HG03521 (cell line): Measurements from ENCODE around the gene ALG6.
"Not testable (repeated sequence)": the region's sequence is repeated elsewhere in the genome, so short reads cannot be mapped to it uniquely, and the experiment has no call there.

Source experiments
- ATAC-seq: cut with Tn5 transposase; IDR thresholded peaks from one replicate; pipeline ENCODE4 v1.9.1; 2021; ENCODE audit warnings: mild to moderate bottlenecking, moderate library complexity; ENCODE audit not compliant: unreplicated experiment

Gene ALG6

DNA sequence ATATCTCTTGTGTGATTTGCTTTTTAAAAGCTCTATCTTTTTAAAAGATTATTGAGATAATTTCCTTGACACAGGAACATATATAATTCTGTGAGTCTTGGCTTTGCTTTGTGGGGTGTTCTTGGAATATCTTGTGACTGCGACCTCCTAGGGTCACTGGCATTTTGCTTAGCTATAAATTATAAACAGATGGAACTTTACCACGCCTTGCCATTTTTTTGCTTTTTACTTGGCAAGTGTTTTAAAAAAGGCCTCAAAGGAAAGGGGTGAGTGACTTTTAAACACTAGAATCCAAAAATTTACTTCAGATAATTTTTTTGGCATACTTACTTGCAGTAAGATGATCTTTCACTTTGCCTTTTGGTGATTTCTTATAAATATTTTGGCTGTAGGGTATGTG is 43.6 kb downstream of the ALG6 start:
- ATAC-seq: no peak

DNA sequence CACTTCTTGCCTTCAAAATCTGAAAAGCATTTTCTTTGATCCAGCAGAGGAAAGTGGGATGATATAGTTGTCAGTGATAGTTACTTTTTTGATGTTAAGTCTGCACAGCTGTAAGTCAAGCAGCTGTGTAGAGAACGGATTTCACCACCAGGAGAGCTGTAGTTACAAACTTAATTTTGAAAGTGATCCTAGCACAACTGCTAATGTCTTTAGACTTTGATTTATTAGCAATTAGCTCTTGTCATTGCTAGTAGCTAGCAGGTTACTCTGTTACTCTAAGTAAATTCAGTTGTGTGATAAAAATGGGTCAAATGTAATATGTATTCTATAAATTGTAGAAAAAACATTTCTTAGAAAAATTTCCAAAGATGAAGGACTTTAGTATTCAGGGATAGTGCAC is 46.0 kb downstream of the ALG6 start:
- ATAC-seq: no peak

DNA sequence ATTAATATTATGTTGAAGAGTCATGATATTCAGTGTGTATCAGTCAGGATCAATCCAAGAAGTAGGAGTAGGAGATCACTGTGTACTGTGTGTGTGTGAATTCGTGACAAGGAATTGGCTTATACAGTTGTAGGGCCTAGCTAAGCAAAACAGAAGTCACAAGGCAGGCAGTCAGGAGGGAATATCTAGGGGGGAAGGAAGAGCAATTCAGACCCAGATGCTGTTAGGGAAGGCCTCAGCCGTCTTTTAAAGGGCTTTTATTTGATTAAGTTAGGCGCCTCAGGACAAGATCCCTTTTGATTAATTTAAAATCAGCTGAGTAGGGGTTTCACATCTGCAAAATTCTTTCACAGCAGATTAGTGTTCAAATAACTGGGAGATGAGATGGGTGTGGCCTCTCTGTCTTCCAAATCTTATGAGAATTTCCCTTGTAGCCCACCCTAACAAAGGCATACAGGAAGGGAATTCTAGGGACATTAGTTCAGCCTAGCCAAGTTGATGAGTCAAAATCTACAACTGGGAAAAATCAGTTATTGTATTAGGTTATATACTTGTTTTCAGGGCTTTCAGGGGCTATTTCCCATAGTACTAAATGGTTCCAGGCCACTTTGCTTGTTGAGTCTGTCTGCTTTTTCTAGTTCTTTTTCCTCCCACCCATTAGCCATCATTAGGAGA is 47.4 kb downstream of the ALG6 start:
- ATAC-seq: no peak

DNA sequence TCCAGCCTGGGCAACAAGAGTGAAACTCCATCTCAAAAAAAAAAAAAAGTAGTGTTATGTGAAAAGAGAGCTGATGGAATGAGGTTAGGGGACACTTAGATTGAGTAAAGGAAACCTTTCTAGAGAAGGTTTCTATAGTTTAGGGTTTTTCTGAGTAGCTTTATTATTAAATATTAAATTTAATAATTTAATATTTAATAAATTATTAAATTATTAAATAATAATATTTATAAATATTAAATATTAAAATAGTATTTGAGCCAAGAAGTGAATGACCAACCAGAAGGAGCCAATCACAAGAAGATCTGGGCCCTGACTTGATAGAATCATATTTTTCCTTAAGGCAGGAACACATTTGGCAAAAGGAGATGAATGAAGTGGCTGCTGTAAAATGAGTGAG is 50.7 kb downstream of the ALG6 start:
- no peak for ATAC-seq

DNA sequence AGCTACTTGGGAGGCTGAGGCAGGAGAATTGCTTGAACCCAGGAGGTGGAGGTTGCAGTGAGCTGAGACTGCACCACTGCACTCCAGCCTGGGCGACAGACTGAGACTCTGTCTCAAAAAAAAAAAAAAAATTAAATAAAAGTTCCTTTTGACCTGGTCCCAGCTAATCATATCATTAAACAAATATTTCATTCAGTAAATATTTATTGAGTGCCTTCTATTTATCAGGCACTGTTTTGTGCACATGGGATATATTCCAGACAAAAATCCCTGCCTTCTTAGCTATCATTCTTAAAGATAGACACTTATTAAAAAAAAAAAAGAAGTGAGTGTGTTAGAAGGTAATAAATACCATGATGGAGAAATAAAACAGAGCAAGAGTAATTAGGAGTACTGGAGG is 53.3 kb downstream of the ALG6 start:
- not testable (repeated sequence) for ATAC-seq

DNA sequence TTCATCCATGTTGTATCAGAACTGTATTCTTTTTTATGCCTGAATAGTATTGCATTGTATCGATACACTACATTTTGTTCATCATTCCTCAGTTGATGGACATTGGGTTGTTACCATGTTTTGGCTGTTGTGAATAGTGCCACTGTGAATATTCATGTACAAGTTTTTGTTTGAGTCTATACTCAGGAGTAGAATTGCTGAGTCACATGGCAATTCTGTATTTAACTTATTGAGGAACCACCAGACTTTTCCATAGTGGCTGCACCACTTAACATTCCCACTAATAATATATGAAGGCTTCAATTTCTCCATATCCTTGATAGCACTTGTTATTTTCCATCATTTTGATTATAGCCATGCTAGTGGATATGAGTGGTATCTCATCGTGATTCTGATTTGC is 56.2 kb downstream of the ALG6 start:
- no peak for ATAC-seq

DNA sequence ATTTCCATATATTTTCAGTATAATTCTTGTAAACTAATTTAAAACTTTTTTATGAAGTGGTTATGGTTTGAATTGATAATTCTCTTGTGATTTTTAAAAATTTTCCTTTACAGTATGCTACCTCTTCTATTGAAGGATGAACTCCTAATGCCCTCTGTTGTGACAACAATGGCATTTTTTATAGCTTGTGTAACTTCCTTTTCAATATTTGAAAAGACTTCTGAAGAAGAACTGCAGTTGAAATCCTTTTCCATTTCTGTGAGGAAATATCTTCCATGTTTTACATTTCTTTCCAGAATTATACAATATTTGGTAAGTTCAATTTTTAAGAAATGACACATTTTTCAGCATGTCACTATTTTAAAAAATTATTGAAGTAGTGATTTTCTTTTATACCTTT is 61.4 kb downstream of the ALG6 start:
- ATAC-seq: no peak

DNA sequence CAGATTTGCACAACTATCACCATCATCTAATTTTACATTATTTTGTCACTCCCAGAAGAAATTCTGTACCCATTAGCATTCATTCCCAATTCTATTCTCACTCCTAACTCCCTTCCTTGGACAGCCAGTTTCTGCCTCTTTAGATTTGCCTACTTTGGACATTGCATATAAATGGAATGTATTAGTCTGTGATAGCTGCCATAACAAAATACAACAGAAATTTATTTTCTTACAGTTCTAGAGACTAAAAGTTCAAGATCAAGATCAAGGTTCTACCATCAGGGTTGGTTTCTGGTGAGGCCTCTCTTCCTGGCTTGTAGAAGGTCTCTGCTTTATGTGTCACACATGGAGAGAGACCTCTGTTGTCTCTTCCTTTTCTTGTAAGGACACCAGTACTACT is 61.9 kb downstream of the ALG6 start:
- no peak for ATAC-seq

DNA sequence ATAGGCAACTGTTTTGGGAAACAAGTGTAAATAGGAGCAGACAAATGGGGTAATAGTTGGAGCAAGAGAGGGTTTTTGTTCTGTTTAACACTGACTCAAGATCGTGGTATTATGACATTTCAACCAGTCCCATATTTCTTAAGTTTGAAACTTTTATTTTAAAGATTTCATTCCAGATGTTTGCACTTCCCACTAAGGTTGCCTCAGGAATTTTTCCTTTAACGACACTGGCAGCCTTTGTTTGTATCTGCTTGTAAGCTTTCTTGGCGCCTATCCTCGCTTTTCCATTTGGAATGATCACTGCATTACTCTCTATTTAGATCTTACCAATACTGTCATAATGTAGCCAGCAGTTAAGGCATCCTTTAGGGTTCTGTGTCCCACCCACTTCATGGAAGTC is 67.7 kb downstream of the ALG6 start:
- no peak for ATAC-seq

DNA sequence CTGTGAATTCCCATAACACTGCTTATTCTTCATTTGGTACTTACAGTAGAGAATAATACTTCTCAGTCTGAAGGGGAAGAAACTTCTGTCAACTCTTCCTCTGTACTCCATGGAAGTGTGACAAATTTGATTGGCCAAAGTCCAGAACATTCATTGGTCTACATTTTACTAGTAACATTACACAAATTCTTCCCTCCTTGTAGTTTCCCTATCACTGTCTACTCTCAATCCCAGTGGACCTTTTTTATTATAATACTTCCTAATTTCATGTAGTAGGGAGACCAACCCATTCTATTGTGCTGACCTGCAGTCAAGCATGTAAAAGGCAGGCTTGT is 74.7 kb downstream of the ALG6 start:
- ATAC-seq: no peak

DNA sequence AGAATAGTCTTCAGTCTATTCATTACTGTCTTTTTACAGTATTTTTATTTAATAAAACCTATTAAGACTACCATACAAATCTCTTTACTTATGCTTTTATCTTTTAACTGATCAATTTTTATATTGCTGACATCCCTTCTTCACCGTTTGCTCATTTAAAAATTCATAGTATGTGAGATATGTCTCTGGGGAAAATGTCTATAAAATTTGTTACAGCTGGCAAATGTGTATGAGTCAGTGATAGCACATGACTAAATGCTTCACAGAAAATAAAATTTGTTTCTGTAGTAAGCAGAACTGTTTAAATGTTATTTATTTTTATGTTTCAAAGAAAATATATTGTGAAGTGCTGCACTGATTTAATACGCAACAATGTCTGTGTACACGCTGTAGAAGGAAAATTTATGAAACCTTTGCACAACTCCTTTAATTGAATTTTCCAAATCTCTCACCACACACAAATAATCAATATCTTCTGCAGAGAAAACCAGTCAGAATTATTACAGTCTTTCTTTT is 81.4 kb downstream of the ALG6 start:
- ATAC-seq: no peak

DNA sequence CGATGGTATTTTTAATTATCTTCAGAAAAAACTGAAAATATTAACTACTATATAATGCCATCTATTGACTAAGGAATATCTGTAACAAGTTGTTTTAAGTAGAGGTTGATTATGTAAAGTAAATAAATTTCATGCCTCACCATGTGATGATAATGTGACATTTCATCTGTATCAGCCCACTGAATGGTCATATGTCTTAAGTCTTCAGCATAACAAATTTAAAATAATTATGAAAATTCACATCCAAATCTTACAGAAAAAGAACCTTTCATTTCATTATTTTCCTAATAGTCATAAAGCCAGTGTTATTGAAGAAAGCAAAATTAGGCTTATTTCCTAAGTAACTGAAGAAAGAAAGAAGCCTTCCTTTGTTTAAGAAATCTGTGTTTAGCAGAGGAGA is 83.0 kb downstream of the ALG6 start:
- no peak for ATAC-seq

DNA sequence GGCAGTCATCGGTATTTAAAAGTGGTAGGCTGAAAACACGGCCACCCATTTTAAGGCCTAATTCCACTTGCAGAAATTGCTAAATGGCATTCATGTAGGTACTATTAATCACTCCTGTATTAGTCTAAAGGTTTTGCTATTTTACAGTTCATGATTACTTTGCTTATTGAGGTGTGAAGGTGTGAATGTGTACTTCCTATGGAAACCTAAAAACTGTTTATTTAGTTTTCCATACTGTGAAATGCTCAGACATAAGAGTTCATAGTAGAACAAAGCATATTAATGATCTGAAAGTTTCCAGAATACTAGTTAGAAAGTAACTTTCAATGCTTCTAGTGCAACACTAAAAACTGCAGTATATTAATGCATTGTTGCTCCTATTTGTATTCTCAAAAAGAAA is 85.8 kb downstream of the ALG6 start:
- no peak for ATAC-seq

DNA sequence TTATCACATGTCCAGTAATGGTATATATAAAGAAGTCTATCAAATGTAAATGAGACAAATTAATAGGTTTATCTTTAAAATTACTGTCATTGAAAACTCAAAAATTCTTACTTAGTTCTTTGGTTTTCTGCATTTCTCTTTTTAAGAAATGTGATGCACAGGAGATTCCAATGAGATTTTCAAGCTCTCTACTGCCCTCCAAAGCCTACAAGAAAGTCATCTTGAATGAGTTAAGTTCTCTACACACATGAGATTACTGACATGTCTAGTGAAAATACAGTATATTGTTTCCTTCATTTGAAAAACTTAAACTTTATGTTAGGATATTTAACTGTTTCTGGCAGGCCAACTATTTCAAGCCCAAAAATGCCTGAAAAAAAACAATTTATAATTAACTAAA is 86.8 kb downstream of the ALG6 start:
- no peak for ATAC-seq

DNA sequence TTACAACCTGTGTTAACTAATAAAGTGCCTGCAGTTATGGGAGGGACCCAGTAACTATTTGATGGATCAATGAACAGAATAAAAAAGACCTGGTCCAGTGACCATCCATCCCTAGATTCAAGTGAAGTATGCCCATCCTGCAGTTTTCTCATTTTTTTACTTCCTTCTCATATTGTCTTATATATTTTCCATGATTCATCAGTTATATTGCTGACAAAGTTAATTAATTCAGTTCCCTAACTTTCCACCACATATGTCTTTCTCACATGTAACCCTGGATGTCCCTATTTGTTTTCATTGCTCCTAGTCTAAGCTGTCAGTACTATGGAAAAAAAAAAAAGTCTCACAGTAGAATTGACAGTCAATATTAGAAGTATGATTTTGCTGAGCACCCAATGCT is 91.3 kb downstream of the ALG6 start:
- no peak for ATAC-seq

DNA sequence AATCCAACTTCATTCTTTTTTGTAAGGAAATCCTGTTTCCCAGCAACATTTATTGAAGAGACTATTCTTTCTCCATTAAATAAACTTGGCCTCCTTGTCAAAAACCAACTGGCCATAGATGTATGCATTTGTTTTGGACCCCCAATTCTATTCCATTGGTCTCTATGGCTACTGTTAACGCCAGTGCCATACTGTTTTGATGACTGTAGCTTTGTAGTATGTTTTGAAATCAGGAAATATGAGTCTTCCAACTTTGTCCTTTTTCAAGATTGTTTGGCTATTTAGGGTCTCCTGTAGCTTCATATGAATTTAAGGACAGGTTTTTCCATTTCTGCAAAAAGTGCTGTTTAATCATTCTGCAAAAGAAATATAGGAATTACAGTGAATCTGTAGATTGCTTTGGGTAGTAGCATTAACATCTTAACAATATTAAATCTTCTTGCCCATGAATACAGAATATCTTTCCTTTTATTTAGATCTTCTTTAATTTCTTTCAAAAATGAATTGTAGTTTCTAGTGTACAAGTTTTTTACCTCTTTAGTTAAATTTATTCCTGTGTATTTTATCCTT is 94.3 kb downstream of the ALG6 start:
- no peak for ATAC-seq

DNA sequence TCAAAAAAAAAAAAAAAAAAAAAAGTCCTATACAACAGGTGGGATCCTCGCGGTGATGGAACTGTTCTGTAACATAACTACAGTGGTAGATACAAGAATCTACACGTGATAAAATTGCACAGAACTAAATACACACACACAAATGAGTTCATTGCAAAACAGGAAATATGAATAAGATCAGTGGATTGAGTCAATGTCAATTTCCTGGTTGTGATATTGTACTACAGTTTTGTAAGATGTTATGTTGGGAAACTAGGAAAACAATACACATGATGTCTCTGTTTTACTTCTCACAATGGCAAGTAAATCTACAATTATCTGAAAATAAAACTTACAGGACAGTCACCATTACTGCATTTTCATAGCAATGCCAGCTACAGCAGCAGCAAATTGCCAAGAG is 95.8 kb downstream of the ALG6 start:
- no peak for ATAC-seq

DNA sequence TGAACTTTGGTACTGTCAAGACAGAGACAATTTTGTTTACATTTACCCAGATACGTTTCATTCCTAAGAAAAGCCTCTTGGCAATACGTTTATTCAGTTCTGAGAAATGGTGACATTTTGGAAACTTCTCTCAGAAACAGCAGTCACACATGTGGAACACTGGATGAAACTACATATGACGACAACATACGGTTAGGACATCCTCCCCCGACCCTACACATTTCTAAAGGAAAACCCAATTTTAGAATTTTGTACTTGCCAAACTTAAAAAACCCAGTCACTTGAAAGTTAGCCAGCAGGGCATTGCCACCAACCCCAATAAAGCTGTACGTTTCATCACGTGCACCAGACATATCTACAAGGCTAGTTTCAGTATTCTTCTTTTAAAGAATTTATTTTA is 98.8 kb downstream of the ALG6 start:
- no peak for ATAC-seq

DNA sequence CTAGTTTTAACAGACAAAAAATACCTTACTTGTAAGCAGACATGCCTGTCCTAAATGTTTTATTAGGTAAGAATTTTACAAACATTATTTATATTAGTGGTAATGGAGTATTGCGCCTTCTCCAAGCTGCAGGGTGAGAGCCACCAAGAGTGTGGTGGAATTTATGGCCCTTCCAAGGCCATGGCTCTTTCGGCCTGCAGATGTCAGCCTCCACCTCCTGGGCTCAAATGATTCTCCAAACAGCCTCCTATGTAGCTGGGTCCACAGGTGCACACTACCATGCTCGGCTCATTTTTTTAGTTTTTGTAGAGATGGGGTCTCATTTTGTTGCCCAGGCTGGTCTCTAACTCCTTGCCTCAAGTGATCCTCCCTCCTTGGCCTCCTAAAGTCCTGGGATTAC is 99.3 kb downstream of the ALG6 start:
- no peak for ATAC-seq

DNA sequence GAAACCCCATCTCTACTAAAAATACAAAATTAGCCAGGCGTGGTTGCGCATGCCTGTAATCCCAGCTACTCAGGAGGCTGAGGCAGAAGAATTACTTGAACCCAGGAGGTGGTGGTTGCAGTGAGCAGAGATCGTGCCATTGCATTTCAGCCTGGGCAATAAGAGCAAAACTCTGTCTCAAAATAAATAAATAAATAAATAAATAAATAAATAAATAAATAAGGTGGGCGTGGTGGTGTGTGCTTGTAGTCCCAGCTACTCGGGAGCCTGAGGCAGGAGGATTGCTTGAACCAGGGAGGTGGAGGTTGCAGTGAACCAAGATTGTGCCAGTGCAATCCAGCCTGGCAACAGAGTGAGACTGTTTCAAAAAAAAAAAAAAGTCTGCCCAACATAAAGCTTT is 101.3 kb downstream of the ALG6 start:
- ATAC-seq: not testable (repeated sequence)

DNA sequence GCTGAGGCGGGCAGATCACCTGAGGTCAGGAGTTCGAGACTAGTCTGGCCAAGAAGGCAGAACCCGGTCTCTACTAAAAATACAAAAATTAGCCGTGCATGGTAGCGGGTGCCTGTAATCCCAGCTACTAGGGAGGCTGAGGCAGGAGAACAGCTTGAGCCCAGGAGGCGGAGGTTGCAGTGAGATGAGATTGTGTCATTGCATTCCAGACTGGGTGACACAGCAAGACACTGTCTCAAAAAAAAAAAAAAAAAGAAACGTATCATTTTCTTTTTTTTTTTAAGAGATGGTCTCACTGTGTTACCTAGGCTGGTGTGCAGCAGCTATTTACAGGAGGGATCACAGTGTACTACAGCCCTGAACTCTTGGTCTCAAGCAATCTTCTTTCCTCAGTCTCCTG is 108.3 kb downstream of the ALG6 start:
- no peak for ATAC-seq

DNA sequence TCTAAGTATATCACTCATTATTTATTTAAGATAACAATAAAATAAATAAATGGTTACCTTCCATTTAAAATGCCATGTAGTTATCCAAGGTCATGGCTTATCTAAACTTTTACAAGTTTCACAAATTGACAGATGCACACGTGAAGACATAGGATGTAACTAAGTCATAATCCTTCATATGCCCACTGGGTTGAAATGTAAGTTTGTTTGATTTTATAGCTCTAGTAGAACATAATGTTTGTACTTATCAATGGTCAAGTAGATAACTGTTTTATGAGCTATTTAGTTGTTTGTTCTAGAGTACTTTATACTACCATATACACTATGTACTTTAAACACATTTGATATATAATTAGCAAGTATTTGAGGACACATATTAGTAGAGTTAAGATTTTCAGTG is 112.6 kb downstream of the ALG6 start:
- no peak for ATAC-seq

DNA sequence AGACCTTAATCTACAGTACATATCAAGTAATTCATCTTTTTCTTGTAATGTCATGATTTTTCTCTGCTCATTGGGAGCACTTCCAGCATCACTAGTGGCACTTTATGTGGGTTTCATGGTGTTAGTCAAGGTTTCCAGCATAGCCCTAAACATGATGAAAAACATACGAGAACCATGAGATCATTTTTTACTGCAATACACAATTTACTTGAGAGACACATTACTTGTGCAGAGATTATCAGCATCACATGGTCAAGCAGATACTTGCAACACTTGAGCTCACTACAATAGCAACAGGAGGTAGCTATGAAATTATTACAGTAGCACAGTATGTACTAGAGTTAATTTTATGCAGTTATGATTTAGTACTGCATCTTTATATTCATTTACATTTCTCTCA is 119.2 kb downstream of the ALG6 start:
- ATAC-seq: no peak
